ENCODE results near the gene TMEM8B.

Gene TMEM8B

GRCh38 chr9:35829084-35829763 lies at the start of gene TMEM8B:
Gene TMEM8B, plus strand, starts transcription at chr9:35829228. Its CDS starts 220 bp downstream, at chr9:35829448.
- peak; percentile 98 for DNase-seq (ENCODE audit: low spot score)

GRCh38 chr9:35781066-35781465 lies 48.0 kb upstream of the TMEM8B start:
- DNase-seq (ENCODE audit: low spot score), result no peak

GRCh38 chr9:35783418-35783817 lies 45.6 kb upstream of the TMEM8B start:
- DNase-seq (ENCODE audit: low spot score), result no peak

GRCh38 chr9:35789541-35789940 lies 39.5 kb upstream of the TMEM8B start:
- DNase-seq (ENCODE audit: low spot score), result no peak

GRCh38 chr9:35790025-35790384 lies 39.0 kb upstream of the TMEM8B start:
- no peak for DNase-seq (ENCODE audit: low spot score)

GRCh38 chr9:35790385-35791296 lies 38.4 kb upstream of the TMEM8B start:
- peak; percentile 91 for DNase-seq (ENCODE audit: low spot score)

- peak; percentile 54 for DNase-seq (ENCODE audit: low spot score)
Measured at GRCh38 chr9:35791297-35791921, 37.6 kb upstream of the TMEM8B start, which contains the start of gene NPR2. Gene NPR2, plus strand, starts transcription at chr9:35791591. Its CDS starts 818 bp downstream, at chr9:35792409.

GRCh38 chr9:35792024-35792813 lies 36.8 kb upstream of the TMEM8B start:
- no peak for DNase-seq (ENCODE audit: low spot score)

- DNase-seq (ENCODE audit: low spot score), result no peak
Measured at GRCh38 chr9:35792826-35793225, 36.2 kb upstream of the TMEM8B start.

GRCh38 chr9:35793461-35793860 lies 35.6 kb upstream of the TMEM8B start:
- no peak for DNase-seq (ENCODE audit: low spot score)

GRCh38 chr9:35795695-35796094 lies 33.3 kb upstream of the TMEM8B start:
- DNase-seq (ENCODE audit: low spot score), result no peak

GRCh38 chr9:35797311-35798109 lies 31.5 kb upstream of the TMEM8B start:
- DNase-seq (ENCODE audit: low spot score), result no peak

- DNase-seq (ENCODE audit: low spot score), result peak; percentile 19
Measured at GRCh38 chr9:35798658-35799374, 30.2 kb upstream of the TMEM8B start.

- DNase-seq (ENCODE audit: low spot score), result no peak
Measured at GRCh38 chr9:35800530-35800929, 28.5 kb upstream of the TMEM8B start.

GRCh38 chr9:35801328-35802128 lies 27.5 kb upstream of the TMEM8B start:
- no peak for DNase-seq (ENCODE audit: low spot score)

- no peak for DNase-seq (ENCODE audit: low spot score)
Measured at GRCh38 chr9:35806101-35806500, 22.9 kb upstream of the TMEM8B start.

GRCh38 chr9:35808433-35808832 lies 20.6 kb upstream of the TMEM8B start:
- DNase-seq (ENCODE audit: low spot score), result no peak

- no peak for DNase-seq (ENCODE audit: low spot score)
Measured at GRCh38 chr9:35810122-35810521, 18.9 kb upstream of the TMEM8B start.

- DNase-seq (ENCODE audit: low spot score), result no peak
Measured at GRCh38 chr9:35811381-35812024, 17.5 kb upstream of the TMEM8B start.
